ENCODE results near the gene LSM12.

DNA sequence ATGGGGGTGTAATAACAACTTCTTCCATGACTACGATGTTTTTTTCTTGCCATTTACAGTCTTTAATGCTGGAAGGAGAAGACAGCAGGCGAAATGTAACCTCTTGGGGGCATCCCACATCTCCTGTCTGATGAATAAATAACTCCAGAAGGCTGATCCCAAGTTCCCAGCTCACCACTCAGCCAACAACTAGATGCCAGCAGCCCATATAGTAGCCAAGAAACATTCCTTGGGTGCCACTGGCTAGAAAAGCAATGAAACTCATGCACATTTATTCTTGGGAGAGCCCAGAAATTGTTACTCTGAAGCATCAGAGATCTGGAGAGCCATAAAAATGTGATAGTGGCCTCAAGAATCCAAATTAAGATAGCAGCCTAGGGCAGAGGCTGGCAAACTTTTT, 29.0 kb downstream of the LSM12 start:
- no peak for TF ChIP-seq POLR2A (IDR thresholded peaks at IDR 0.05; ENCODE audit: extremely low read depth, insufficient read length)
- TF ChIP-seq, protein P1, sequence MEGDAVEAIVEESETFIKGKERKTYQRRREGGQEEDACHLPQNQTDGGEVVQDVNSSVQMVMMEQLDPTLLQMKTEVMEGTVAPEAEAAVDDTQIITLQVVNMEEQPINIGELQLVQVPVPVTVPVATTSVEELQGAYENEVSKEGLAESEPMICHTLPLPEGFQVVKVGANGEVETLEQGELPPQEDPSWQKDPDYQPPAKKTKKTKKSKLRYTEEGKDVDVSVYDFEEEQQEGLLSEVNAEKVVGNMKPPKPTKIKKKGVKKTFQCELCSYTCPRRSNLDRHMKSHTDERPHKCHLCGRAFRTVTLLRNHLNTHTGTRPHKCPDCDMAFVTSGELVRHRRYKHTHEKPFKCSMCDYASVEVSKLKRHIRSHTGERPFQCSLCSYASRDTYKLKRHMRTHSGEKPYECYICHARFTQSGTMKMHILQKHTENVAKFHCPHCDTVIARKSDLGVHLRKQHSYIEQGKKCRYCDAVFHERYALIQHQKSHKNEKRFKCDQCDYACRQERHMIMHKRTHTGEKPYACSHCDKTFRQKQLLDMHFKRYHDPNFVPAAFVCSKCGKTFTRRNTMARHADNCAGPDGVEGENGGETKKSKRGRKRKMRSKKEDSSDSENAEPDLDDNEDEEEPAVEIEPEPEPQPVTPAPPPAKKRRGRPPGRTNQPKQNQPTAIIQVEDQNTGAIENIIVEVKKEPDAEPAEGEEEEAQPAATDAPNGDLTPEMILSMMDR (IDR thresholded peaks at IDR 0.05; ENCODE audit: low read depth, low read length) = no peak
